ENCODE results near the gene ASTN2.
A peak's percentile ranks its signal among the peaks of the same experiment; 100 is the strongest.

The ASTN2 gene

DNA sequence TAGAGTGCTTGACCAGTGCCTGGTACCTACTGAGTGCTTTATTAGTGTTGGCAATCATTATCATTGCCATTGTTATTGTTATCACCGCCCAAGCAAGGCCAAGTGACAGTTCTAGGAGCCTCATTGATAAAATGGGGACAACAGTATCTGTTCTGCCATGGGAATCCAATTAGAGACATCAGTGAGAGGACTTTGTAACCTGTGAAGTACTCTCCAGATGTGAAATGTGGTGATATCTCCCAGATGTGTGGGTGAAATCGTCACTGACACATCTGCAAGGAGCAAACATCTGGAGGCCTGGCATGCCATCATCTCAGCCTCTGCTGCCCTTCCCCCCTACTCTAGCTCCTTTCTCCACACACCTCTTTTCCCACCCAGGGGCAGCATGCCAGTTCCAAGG lies 1000.5 kb downstream of the ASTN2 start:
- DNase-seq (ENCODE audit: low spot score), result no peak

DNA sequence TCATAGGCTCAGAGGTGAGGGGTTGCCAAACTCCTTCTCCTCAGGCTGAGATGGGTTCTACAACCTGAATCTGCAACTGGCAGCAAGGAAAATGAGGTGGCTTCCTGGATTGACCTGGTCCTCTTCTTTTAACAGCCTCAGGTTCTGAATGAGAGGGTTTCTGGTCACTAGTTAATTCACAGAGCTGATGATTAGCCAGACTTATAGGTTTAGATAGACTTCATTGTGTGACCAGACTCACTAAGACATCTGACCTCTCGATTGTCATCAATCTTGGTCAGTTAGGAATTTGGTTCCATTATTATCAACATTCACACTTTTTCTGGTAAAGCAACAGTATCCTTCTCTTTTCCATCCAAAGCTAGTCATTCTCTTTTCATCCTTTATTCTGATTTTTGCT lies 1003.4 kb downstream of the ASTN2 start:
- DNase-seq (ENCODE audit: low spot score), result no peak

GRCh38 chr9:116409638-116410037 lies 1005.2 kb downstream of the ASTN2 start:
- no peak for DNase-seq (ENCODE audit: low spot score)

- no peak for DNase-seq (ENCODE audit: low spot score)
These were observed 1005.7 kb downstream of the ASTN2 start for GRCh38 chr9:116409129-116409528.

- DNase-seq (ENCODE audit: low spot score), result no peak
These were observed 1008.4 kb downstream of the ASTN2 start for GRCh38 chr9:116406469-116406868.

DNA sequence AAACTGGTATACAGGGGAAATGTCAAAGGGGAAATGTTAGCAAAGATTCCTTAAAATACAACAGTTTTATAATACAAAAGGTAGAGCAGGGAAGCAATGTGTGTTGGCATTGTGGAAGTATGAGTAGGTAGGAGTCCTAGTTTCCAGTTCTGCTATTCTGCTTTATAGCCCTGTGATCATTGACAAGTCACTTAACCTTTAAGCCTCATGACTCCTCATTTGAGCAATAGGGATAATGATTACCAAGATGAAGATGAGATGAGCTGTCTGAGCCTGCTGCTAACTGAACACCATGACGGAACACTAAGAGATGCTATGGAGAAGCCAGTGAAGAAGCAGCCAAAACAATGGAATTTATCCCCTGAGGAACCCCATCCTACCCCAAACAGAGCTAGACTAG lies 1009.5 kb downstream of the ASTN2 start:
- DNase-seq (ENCODE audit: low spot score), result no peak

- no peak for DNase-seq (ENCODE audit: low spot score)
These were observed 1010.6 kb downstream of the ASTN2 start for GRCh38 chr9:116404228-116404627.

GRCh38 chr9:116403171-116403570 lies 1011.7 kb downstream of the ASTN2 start:
- no peak for DNase-seq (ENCODE audit: low spot score)

DNA sequence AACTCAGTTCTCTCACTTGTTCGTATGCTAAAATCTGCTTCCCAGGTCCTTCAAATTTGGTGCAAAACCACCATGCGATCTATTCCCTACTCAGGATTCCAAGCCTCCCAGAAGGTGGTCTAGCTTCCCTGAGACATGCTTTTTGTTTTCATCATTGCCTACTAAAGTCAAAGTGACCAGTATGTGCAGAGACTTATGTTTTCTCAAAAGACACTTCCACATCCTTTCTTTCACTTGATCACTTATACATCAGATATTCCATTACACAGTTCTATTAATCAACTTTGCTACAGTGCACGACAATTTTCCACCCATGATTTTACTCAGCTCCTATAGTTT lies 1019.2 kb downstream of the ASTN2 start:
- no peak for DNase-seq (ENCODE audit: low spot score)

DNA sequence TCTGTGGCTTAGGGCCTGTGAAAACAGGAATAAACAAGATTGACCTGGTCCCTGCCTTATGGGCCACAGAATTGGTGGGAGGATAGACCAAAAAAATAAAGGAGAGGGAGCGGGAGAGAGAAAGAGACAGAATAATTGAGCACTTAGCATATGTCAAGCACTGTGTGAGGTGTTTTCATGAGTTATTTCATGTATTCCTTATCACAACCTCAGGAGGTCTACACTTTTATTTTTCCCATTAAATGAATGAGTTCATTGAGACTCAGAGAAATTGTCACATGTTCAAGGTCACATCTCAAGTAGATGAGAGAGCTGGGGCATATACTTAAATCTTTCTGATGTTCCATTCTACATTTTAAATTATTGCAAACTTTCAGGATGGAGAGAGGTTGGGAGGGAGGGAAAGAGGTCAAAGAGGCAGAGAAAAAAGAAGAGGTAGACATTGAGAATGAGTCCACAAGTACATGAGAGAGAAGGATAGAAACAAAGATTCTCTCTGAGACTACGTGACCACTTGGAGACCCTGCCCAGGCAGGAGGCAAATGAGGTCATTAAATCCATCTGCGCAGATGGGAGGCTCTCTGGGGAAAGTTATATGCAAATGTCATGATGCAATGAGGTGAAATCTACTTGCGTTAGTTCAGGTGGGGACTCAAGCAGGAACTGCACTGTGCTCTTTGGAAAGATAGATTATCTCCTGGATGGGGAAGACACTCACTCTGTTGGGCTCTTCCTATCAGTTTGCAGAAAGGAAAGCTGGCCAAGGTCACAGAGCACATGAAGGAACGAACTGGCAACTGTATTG lies 1019.8 kb downstream of the ASTN2 start:
- DNase-seq (ENCODE audit: low spot score), result no peak

- DNase-seq (ENCODE audit: low spot score), result no peak
These were observed 1020.8 kb downstream of the ASTN2 start for GRCh38 chr9:116394070-116394469.

GRCh38 chr9:116393198-116393597 lies 1021.7 kb downstream of the ASTN2 start:
- DNase-seq (ENCODE audit: low spot score), result no peak

- DNase-seq (ENCODE audit: low spot score), result no peak
These were observed 1023.5 kb downstream of the ASTN2 start for GRCh38 chr9:116391306-116391900.

GRCh38 chr9:116390303-116391228 lies 1024.3 kb downstream of the ASTN2 start:
- DNase-seq (ENCODE audit: low spot score), result peak; percentile 7

GRCh38 chr9:116389541-116390302 lies 1025.1 kb downstream of the ASTN2 start:
- DNase-seq (ENCODE audit: low spot score), result no peak

DNA sequence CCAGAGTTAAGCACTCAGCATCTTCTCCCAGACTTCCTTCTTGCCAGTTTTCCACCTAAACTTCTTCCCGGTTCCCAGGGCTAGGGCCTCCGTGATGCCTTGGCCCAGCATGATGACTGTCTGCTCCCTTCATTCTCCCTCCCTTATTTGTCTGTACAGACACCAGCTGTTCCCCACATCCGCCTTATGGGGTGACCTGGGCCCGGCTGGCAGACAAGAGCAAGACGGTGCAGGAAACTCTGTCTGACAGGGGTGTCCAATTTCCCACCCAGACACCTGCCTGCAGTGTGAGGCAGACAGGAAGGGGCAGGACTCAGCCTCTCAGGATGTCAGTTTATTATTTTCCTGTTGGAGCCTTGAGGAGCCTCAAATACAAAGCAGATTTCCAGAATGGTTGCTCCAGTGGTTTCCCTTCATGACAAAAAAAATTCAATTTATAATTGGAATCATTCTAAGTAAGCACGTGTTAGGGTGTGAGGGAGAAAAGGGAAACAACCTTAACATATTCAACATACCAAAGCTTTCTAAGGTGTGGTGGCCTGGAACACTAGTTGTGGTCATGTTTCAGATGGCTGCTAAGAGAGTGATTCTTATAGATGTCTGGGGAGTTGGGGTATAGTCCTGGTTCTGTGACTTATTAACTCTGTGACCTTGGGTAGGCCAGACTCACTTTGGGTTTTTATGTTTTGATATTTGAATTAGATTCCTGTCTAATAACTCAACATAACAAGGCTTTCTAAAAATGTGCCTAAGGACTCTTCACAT lies 1026.7 kb downstream of the ASTN2 start:
- no peak for DNase-seq (ENCODE audit: low spot score)

- no peak for DNase-seq (ENCODE audit: low spot score)
These were observed 1030.9 kb downstream of the ASTN2 start for GRCh38 chr9:116383936-116384335.

DNA sequence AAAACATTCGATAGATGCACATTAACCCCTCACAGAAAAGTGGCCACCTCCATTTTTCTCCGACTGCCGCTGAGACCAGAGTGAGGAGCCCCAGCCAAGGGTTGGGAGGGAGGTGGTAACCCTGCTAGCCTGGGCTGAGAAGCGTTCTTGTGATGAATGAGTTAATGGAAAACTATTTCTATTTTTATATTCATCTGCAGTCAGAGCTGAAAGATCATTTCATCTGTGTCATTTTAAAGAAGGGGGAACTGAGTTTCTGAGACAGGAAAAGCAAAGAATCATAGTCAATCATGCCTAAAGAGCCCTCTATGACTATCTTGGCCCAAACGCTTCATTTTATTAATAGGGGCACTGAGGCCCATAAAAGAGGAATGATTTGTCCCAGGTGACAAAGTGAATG lies 1031.7 kb downstream of the ASTN2 start:
- DNase-seq (ENCODE audit: low spot score), result no peak

GRCh38 chr9:116382053-116382452 lies 1032.8 kb downstream of the ASTN2 start:
- no peak for DNase-seq (ENCODE audit: low spot score)

DNA sequence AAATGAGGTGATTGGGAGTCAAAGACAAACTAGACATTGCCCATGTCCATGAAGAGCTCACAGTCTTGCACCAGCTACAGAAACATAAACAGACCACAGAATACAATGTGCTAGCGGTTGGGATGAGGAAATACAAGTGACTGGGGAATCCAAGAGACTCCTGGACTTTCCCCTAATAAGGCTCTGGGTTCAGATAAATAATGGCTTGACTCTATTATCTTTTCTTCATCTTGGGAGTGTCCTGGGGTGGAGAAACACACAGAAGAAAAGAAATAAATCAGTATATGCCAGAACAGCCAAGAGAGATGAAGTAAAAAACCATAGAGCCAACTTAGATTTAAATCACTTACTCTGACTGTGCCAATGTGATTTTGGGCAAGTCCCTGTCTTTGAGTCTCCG lies 1033.5 kb downstream of the ASTN2 start:
- DNase-seq (ENCODE audit: low spot score), result no peak

DNA sequence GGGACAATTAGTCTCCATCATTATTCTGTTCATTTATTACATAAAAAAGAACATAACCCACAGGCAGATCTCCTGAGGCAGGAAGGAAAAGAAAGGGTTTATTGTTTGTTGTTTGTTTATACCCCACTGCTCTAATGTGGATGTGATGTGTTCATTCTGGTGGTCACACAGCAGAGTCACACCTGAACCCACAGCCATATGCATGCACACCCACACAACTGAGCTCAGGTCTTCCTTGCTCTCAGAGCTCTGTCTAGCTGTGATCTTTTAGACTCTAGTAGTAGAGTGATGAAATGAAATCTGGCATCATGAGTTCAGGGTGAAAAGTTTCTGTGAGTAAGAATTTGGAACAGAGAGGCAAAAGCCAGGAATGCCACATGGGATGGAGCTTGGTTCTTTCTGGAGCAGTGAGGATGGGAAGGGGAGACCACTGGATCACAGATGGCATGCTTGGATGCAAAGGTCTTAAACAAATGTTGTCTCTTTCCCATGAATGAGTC lies 1034.3 kb downstream of the ASTN2 start:
- no peak for DNase-seq (ENCODE audit: low spot score)

Measured in germinal center (tissue), 1 donor.